ENCODE data around the gene AMPD3. TPM values are rescaled to one million over a fixed set of nuclear protein-coding genes. Genes with fewer than 3 reads are reported as not detected.
A peak's percentile ranks its signal among the peaks of the same experiment; 100 is the strongest.

AMPD3 gene
- total RNA-seq, 2 experiments from 2014 or later: 31.1 to 34.2 TPM

DNA sequence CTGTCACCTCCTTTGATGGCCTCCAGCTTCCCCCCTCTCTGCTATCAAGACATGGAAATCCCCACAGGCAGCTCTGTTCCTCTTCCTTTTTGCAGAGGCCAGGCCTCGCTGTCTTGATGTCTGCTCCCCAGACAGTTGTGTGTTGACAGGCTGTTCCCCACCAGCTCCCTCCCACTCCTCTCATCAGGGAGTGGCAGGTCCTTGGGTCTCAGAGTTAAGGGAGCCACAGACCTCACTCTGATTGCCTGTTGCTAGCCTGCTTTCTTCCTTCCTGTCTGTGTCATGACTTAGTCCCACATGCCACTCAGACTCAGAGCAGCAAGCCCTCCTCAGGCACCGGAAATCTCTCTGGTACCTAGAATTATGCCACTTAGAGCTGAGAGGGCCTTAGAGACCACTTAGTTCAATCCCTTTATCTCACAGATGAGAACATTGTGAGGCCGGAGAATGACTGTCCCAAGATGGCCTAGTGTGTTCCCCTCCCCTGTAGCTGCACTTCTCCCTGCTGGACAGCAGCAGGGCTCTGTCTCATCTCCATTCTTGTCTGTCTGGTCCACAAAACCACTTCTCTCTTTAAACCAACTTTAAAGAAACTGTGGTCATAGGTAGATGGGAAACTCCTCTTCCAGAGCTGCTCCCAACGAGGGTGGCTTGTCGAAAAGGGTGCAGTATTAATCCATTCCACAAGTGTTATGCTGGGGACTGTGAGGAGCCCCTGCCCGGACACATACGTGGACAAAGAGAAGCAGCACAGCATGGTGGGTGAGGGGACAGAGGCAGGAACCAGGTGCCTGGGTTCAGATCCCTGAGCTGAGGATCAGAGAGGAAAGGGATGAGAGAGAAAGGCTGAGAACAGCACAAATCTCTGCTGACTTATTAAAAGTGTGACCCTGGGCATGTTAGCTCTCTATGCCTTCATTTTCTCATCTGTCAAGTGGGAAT lies 4.2 kb downstream of the AMPD3 start:
- peak overlapping the region; percentile 67 for H3K4me3 Mint-ChIP-seq

GRCh38 chr11:10460611-10461275 lies 5.7 kb downstream of the AMPD3 start:
- H3K27me3 Mint-ChIP-seq: no peaks in the 10 kb centered on the region
- peaks cover 46% of the 10 kb centered on the region for H3K4me1 Mint-ChIP-seq (ENCODE audit: low read depth)
- CTCF ChIA-PET: interaction anchor here (1.1 to 2.6 kb wide), 3 partner anchors 9 to 80 kb away, joined by 3 to 10 read pairs (median 8); partner anchors contain the start of gene RNF141
- no peak overlapping the region for H3K4me3 Mint-ChIP-seq
- H3K36me3 Mint-ChIP-seq (ENCODE audit: low read depth): peaks cover 46% of the 10 kb centered on the region
- POLR2A ChIA-PET: interaction anchor here (0.6 kb wide), 1 partner anchor 260 kb away, joined by 3 read pairs; no protein-coding TSS in a partner anchor
- no peaks in the 10 kb centered on the region for H3K9me3 Mint-ChIP-seq
- DNase-seq (no peak), ATAC-seq (no peak)
- H3K27ac Mint-ChIP-seq: peak overlapping the region; percentile 53
- intact Hi-C loops (cut with micrococcal nuclease): no loop called here
- TF ChIP-seq, protein P1, sequence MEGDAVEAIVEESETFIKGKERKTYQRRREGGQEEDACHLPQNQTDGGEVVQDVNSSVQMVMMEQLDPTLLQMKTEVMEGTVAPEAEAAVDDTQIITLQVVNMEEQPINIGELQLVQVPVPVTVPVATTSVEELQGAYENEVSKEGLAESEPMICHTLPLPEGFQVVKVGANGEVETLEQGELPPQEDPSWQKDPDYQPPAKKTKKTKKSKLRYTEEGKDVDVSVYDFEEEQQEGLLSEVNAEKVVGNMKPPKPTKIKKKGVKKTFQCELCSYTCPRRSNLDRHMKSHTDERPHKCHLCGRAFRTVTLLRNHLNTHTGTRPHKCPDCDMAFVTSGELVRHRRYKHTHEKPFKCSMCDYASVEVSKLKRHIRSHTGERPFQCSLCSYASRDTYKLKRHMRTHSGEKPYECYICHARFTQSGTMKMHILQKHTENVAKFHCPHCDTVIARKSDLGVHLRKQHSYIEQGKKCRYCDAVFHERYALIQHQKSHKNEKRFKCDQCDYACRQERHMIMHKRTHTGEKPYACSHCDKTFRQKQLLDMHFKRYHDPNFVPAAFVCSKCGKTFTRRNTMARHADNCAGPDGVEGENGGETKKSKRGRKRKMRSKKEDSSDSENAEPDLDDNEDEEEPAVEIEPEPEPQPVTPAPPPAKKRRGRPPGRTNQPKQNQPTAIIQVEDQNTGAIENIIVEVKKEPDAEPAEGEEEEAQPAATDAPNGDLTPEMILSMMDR (IDR thresholded peaks at IDR 0.05): no peak

More for the DNA sequence above, 4.2 kb downstream of the AMPD3 start:
- intact Hi-C loops (cut with micrococcal nuclease): loop anchor here (5.0 kb wide), 1 partner anchor 78 kb away; no protein-coding TSS in a partner anchor
- Mint-ChIP-seq H3K27me3 (no peaks in the 10 kb centered on the region), H3K36me3 (ENCODE audit: low read depth) (peaks cover 36% of the 10 kb centered on the region), H3K4me1 (ENCODE audit: low read depth) (peaks cover 52% of the 10 kb centered on the region), H3K9me3 (no peaks in the 10 kb centered on the region), H3K27ac (peak overlapping the region; percentile 98)
- DNase-seq (peak; percentile 82), ATAC-seq (peak; percentile 77)
- ChIA-PET POLR2A (interaction anchor here (0.6 to 5.8 kb wide), 9 partner anchors 8 to 115 kb away, joined by 3 to 30 read pairs (median 4); partner anchors contain the start of gene RNF141), CTCF (interaction anchor here (1.3 to 6.4 kb wide), 4 partner anchors 10 to 82 kb away, joined by 4 to 40 read pairs (median 17); partner anchors contain the start of gene RNF141)
- TF ChIP-seq, protein P1 (IDR thresholded peaks at IDR 0.05): no peak

DNA sequence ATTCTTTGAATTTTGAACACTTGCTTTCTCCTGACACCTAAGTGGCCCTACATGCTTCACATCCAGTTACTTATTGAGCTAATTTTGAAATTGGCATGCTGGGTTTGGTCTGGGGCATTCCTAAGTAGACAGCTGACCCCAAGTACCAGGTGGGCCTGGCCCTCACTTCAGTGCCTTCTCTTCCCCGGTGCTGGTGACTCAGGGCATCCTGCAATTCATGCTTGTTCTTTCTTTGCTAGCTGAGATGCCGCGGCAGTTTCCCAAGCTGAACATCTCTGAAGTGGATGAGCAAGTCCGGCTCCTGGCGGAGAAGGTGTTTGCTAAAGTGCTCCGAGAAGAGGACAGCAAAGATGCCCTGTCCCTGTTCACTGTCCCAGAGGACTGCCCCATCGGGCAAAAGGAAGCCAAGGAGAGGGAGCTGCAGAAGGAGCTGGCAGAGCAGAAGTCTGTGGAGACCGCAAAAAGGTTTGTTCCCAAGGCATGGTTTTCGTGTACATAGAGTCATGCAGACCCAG lies 6.3 kb downstream of the AMPD3 start:
- intact Hi-C loops (cut with micrococcal nuclease): no loop called here
- CTCF ChIA-PET: interaction anchor here (1.1 to 2.6 kb wide), 3 partner anchors 10 to 79 kb away, joined by 3 to 10 read pairs (median 8); partner anchors contain the start of gene RNF141
- Mint-ChIP-seq H3K36me3 (ENCODE audit: low read depth) (peaks cover 47% of the 10 kb centered on the region), H3K27ac (no peak overlapping the region), H3K4me1 (ENCODE audit: low read depth) (peaks cover 49% of the 10 kb centered on the region), H3K4me3 (no peak overlapping the region), H3K27me3 (no peaks in the 10 kb centered on the region), H3K9me3 (no peaks in the 10 kb centered on the region)
- TF ChIP-seq, protein P1 (IDR thresholded peaks at IDR 0.05): no peak
- no peak for ATAC-seq
- no peak for DNase-seq
- POLR2A ChIA-PET: no interaction called here

- Mint-ChIP-seq H3K9me3 (no peaks in the 10 kb centered on the region), H3K27me3 (no peaks in the 10 kb centered on the region), H3K36me3 (ENCODE audit: low read depth) (peaks cover 49% of the 10 kb centered on the region), H3K27ac (no peak overlapping the region), H3K4me1 (ENCODE audit: low read depth) (peaks cover 40% of the 10 kb centered on the region), H3K4me3 (no peak overlapping the region)
- DNase-seq: no peak
- TF ChIP-seq, protein P1 (IDR thresholded peaks at IDR 0.05): no peak
- ATAC-seq: no peak
- intact Hi-C loops (cut with micrococcal nuclease): no loop called here
- CTCF ChIA-PET: interaction anchor here (0.9 to 2.6 kb wide), 4 partner anchors 8 to 78 kb away, joined by 3 to 10 read pairs (median 4); partner anchors contain the start of genes AMPD3 and RNF141
- POLR2A ChIA-PET: interaction anchor here (0.8 to 1.4 kb wide), 2 partner anchors 9 to 13 kb away, joined by 3 to 4 read pairs; no protein-coding TSS in a partner anchor
Measured at GRCh38 chr11:10462746-10463300, 7.8 kb downstream of the AMPD3 start.
